Measurements from ENCODE around the gene DNAI2. TPM values are rescaled to one million over a fixed set of nuclear protein-coding genes. Genes with fewer than 3 reads are reported as not detected.

The DNAI2 gene
- polyA plus RNA-seq, 2 of the 4 experiments (the other 2 are of a cell fraction) = not detected

- Histone ChIP-seq H3K4me2 (no peak overlapping the region), H3K4me1 (no peaks in the 10 kb centered on the region), H3K27ac (no peak overlapping the region), H3K4me3 (no peak overlapping the region), H3K9me3 (no peaks in the 10 kb centered on the region)
- 63% methylated on average over 10 of the region's 10 CpGs for WGBS (ENCODE audit: missing lambda C conversion rate)
- ChIA-PET CTCF (interaction anchor here (1.0 to 1.5 kb wide), 3 partner anchors 17 to 105 kb away, joined by 3 to 4 read pairs (median 4); partner anchors contain the start of gene BTBD17), POLR2A (no interaction called here)
- no peak for TF ChIP-seq GATA3 (IDR thresholded peaks at IDR 0.05; ENCODE audit: borderline replicate concordance)
- no peak for TF ChIP-seq MAFK (IDR thresholded peaks at IDR 0.05; ENCODE audit: partially characterized antibody)
- no peak for TF ChIP-seq HOXA7 (CRISPR knock-in tag; IDR thresholded peaks at IDR 0.05)
- TF ChIP-seq CBX2 (IDR thresholded peaks at IDR 0.05; ENCODE audit: borderline replicate concordance, low read depth) = no peak
- TF ChIP-seq POLR2A (IDR thresholded peaks at IDR 0.05; ENCODE audit: low read length) = no peak
- no peak for TF ChIP-seq MAX (IDR thresholded peaks at IDR 0.05)
- TF ChIP-seq ATOH8 (CRISPR knock-in tag; IDR thresholded peaks at IDR 0.05; ENCODE audit: low read depth) = no peak
- no peak for TF ChIP-seq TP53 (CRISPR knock-in tag; IDR thresholded peaks at IDR 0.05)
- no peak for TF ChIP-seq PHF8 (IDR thresholded peaks at IDR 0.05; ENCODE audit: borderline replicate concordance, low read depth)
- no peak for TF ChIP-seq E2F6 (IDR thresholded peaks at IDR 0.05; ENCODE audit: borderline replicate concordance, low read depth)
- no peak for TF ChIP-seq NFE2L2 (conservative IDR thresholded peaks at IDR 0.05; ENCODE audit: low read length)
- ATAC-seq (no peak), DNase-seq (ENCODE audit: low read depth in 1 of 2, low spot score in 1 of 2) (no peak), FAIRE-seq (no peak)
These were observed 16.7 kb upstream of the DNAI2 start for GRCh38 chr17:74257311-74257710.

- DNase-seq (ENCODE audit: low read depth in 1 of 2, low spot score in 1 of 2) = no peak
- no peak overlapping the region for H3K4me3 ChIP-seq
- peak; percentile 54 to 59; a peak in 4 of 6 replicates for ATAC-seq
- TF ChIP-seq POLR2AphosphoS2 (conservative IDR thresholded peaks at IDR 0.05; ENCODE audit: low read length) (no peak), PHF8 (IDR thresholded peaks at IDR 0.05; ENCODE audit: borderline replicate concordance, low read depth) (no peak), EHMT2 (IDR thresholded peaks at IDR 0.05; ENCODE audit: low read depth) (no peak), KDM1A (IDR thresholded peaks at IDR 0.05; ENCODE audit: low read depth) (no peak), HOXA7 (CRISPR knock-in tag; IDR thresholded peaks at IDR 0.05) (no peak), TFCP2L1 (CRISPR knock-in tag; IDR thresholded peaks at IDR 0.05) (no peak), MAX (IDR thresholded peaks at IDR 0.05) (no peak), ZSCAN20 (CRISPR knock-in tag; IDR thresholded peaks at IDR 0.05) (no peak), KDM5A (IDR thresholded peaks at IDR 0.05) (no peak), PBX3 (IDR thresholded peaks at IDR 0.05) (no peak), TP53 (CRISPR knock-in tag; IDR thresholded peaks at IDR 0.05) (no peak)
- no peaks in the 10 kb centered on the region for H3K9me3 ChIP-seq
- no peak overlapping the region for H3K4me2 ChIP-seq
- 45% methylated on average over 21 of the region's 21 CpGs for WGBS (ENCODE audit: missing lambda C conversion rate)
- ChIA-PET POLR2A (no interaction called here), CTCF (interaction anchor here (0.5 to 3.4 kb wide), 9 partner anchors 8 to 321 kb away, joined by 3 to 16 read pairs (median 4); partner anchors contain the start of gene CD300H)
- no peaks in the 10 kb centered on the region for H3K4me1 ChIP-seq
- no peak overlapping the region for H3K27ac ChIP-seq
- no peak for FAIRE-seq
These were observed 14.1 kb upstream of the DNAI2 start for GRCh38 chr17:74259667-74260524.

GRCh38 chr17:74260525-74260850, 13.5 kb upstream of the DNAI2 start:
- H3K27ac ChIP-seq = no peak overlapping the region
- no peak overlapping the region for H3K4me2 ChIP-seq
- H3K4me1 ChIP-seq = no peaks in the 10 kb centered on the region
- TF ChIP-seq BCL3 (IDR thresholded peaks at IDR 0.05) = no peak
- TF ChIP-seq CEBPB (IDR thresholded peaks at IDR 0.05) = no peak
- no peak for TF ChIP-seq FOSL2 (IDR thresholded peaks at IDR 0.05)
- TF ChIP-seq FOSL2 (CRISPR knock-in tag; IDR thresholded peaks at IDR 0.05) = no peak
- no peak for TF ChIP-seq NR3C1 (IDR thresholded peaks at IDR 0.05)
- DNase-seq (ENCODE audit: low read depth in 1 of 2, low spot score in 1 of 2) (no peak), ATAC-seq (peak in 1 of 2 experiments; percentile 9; a peak in 1 of 6 replicates), FAIRE-seq (no peak)
- no peak overlapping the region for H3K4me3 ChIP-seq
- ChIA-PET POLR2A (no interaction called here), CTCF (interaction anchor here (0.5 to 3.4 kb wide), 8 partner anchors 9 to 321 kb away, joined by 3 to 16 read pairs (median 4); partner anchors contain the start of gene CD300H)
- WGBS (ENCODE audit: missing lambda C conversion rate) = 37% methylated on average over 6 of the region's 6 CpGs
- no peaks in the 10 kb centered on the region for H3K9me3 ChIP-seq
